Keratinocyte (primary cell): ENCODE data around the gene GCNT2.

Source experiments
- EZH2 ChIP-seq: IDR thresholded peaks from one replicate; pipeline ENCODE4 v1.6.1; 2012; ENCODE audit warnings: inconsistent platforms, mild to moderate bottlenecking, low read length, moderate library complexity
- TF ChIP-seq, protein P1 (sequence below), 3 experiments: IDR thresholded peaks in 1 of 3; conservative IDR thresholded peaks in 1 of 3; optimal IDR thresholded peaks in 1 of 3; 2 replicates in 2 of 3; 3 replicates in 1 of 3; pipeline versions ENCODE3 to v1.5.1; 2011; ENCODE audit warnings: low read length in 3 of 3, mild to moderate bottlenecking in 3 of 3, moderate library complexity in 2 of 3, control low read depth in 1 of 3, inconsistent platforms in 1 of 3; ENCODE audit not compliant: insufficient read depth in 2 of 3; ENCODE audit errors: extremely low read depth in 1 of 3

DNA sequence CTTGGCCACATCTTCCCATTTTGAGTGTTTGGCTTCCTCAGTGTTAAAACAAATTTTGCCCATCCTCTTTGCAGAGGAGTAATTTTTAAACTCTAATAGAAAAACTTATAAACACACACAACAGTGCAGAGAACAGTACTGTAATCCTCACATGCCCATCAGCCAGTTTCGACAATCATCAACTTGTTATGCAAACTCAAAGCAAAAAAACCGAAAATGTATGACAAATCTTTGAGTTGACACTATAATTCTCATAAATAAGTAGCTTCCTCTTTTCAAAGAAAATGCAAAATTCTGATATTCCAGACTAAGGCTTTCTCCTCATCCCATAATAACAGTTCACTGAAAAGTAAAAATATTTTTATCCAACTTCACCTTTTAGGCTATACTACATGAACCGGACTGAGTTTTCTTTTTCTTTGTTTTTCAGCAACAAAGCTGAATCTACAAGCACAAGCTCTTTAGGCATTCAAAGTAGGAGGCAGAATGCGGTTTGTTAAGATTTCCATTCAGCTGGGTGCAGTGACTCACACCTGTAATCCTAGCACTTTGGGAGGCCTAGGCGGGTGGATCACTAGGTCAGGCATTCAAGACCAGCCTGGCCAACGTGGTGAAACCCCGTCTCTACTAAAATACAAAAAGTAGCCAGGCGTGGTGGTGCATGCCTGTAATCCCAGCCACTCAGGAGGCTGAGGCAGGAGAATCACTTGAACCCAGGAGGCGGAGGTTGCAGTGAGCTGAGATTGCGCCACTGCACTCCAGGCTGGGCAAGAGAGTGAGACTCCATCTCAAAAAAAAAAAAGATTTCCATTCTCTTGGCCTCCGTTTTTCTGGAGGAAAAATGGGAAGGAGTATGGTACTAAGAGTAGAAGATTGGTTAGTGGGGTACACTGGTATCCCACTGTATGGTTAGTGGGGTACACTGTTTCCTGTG, 74.8 kb downstream of the GCNT2 start:
- TF ChIP-seq, protein P1, sequence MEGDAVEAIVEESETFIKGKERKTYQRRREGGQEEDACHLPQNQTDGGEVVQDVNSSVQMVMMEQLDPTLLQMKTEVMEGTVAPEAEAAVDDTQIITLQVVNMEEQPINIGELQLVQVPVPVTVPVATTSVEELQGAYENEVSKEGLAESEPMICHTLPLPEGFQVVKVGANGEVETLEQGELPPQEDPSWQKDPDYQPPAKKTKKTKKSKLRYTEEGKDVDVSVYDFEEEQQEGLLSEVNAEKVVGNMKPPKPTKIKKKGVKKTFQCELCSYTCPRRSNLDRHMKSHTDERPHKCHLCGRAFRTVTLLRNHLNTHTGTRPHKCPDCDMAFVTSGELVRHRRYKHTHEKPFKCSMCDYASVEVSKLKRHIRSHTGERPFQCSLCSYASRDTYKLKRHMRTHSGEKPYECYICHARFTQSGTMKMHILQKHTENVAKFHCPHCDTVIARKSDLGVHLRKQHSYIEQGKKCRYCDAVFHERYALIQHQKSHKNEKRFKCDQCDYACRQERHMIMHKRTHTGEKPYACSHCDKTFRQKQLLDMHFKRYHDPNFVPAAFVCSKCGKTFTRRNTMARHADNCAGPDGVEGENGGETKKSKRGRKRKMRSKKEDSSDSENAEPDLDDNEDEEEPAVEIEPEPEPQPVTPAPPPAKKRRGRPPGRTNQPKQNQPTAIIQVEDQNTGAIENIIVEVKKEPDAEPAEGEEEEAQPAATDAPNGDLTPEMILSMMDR (optimal IDR thresholded peaks at IDR 0.05 in 1 of 3, IDR thresholded peaks at IDR 0.05 in 1 of 3, conservative IDR thresholded peaks at IDR 0.05 in 1 of 3; ENCODE audit: extremely low read depth in 1 of 3, insufficient read depth in 2 of 3, low read length in 3 of 3), result no peak
- no peak for TF ChIP-seq EZH2
